AG04450 (cell line): Measurements from ENCODE around the gene CYP26C1. TPM values are rescaled to one million over a fixed set of nuclear protein-coding genes. Genes with fewer than 3 reads are reported as not detected.

Experiments
- CTCF ChIA-PET: fragments of 300-600, 350-600 bp; formaldehyde crosslinking; extraction: SDS; loops from one replicate; lab custom pipeline; 2022; ENCODE audit warnings: antibody characterized with exemption, inconsistent platforms; lab: Charles Lee
- POLR2A ChIA-PET: fragments of 350-600 bp; formaldehyde crosslinking; extraction: SDS; loops from one replicate; lab custom pipeline; 2021; ENCODE audit warnings: antibody characterized with exemption, inconsistent platforms; lab: Yijun Ruan, JAX
- DNase-seq: peaks from one replicate; pipeline ENCODE4 v3.0.0-alpha.2; 2011; ENCODE audit warnings: low read depth, low spot score
- H3K27ac ChIP-seq: one replicate; pipeline ENCODE4 v1.5.1; 2012; ENCODE audit warnings: low read depth, low read length, control low read depth
- H3K27me3 ChIP-seq: one replicate; pipeline ENCODE4 v1.6.0; 2012; ENCODE audit warnings: low read length; ENCODE audit not compliant: control insufficient read depth, insufficient read depth
- H3K4me3 ChIP-seq: 2 replicates; pipeline ENCODE4 v1.5.1; 2011; ENCODE audit warnings: mild to moderate bottlenecking, low read depth, low read length, control low read depth
- H3K9me3 ChIP-seq: 2 replicates; pipeline ENCODE4 v1.5.1; 2012; ENCODE audit warnings: low read length; ENCODE audit not compliant: control insufficient read depth, insufficient read depth
- polyA minus RNA-seq: library from RNA; depleted of rRNA, polyadenylated mRNA; stranded (reverse); fragments of >200 nt; gene quantifications from 2 replicates; pipeline ENCODE4 v1.2.3, GENCODE V29; 2011; rRNA and poly(A)+ RNA removed
- polyA plus RNA-seq: library from polyadenylated mRNA; depleted of rRNA; stranded (reverse); fragments of >200 nt; gene quantifications from 2 replicates; pipeline ENCODE4 v1.2.3, GENCODE V29; 2011; rRNA removed
- TF ChIP-seq, protein P1 (sequence below): IDR thresholded peaks from 2 replicates; pipeline ENCODE4 v1.5.1; 2011; ENCODE audit warnings: low read depth, low read length, control low read depth, inconsistent platforms

The CYP26C1 gene
- not detected in 2 replicates for polyA plus RNA-seq
- 0.05 TPM in 1 of 2 replicates, not detected in the other for polyA minus RNA-seq

DNA sequence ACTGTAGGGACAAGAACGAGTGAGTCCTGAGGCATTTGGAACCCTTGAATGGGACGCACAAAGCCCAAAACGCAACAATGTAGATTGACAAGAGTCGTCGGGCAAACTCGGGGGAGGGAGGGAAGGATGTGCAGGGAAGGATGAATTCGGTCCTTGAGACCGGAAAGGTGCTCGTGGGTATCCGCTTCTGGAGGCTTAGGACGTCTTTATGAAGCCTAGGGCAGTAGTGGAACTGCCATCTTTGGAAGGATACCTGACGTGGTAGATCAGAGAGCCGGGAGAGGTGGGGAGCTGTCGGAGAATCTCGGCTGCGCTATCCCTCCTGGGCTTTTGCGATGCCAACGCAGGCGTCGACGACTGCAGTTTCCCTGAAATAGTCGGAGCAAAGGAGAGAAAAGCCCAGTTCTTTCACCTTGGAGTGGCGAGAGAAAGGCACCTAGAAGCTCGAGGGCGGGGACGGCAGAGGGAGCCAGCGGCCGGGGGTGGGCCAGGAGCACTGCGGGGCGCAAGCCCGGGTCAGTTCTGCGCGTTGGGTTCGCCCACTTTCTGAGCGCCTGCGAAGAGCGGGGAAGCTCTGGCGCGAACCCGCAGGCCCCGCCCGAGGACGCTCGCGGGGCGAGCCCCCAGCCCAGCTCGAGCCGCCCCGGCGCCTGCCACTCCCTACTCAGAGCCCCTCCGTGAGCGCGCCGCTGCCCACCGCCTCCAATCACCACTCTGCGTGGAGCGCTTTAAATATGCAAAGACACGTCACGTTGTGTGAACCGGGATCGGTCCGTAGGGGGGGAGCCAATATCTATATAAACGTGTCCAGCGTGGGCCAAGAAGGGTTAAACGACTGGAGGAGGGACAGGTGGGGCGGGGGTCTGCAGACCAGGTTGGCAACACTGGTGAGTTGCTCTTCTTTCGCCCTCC is at the start of gene CYP26C1:
TSS of gene CYP26C1 (plus strand) at position 824 of the 912 bp plus-strand sequence. CDS start 466 bp downstream, outside the sequence.
- Histone ChIP-seq H3K27ac (no peak within 1 kb of the TSS), H3K27me3 (peaks cover 50% of the 10 kb centered on the region), H3K4me3 (no peak within 1 kb of the TSS), H3K9me3 (no peaks in the 10 kb centered on the region; the same call in 1 of the 2 replicates)
- ChIA-PET CTCF (no interaction called here), POLR2A (no interaction called here)
- DNase-seq: no peak
- TF ChIP-seq, protein P1, sequence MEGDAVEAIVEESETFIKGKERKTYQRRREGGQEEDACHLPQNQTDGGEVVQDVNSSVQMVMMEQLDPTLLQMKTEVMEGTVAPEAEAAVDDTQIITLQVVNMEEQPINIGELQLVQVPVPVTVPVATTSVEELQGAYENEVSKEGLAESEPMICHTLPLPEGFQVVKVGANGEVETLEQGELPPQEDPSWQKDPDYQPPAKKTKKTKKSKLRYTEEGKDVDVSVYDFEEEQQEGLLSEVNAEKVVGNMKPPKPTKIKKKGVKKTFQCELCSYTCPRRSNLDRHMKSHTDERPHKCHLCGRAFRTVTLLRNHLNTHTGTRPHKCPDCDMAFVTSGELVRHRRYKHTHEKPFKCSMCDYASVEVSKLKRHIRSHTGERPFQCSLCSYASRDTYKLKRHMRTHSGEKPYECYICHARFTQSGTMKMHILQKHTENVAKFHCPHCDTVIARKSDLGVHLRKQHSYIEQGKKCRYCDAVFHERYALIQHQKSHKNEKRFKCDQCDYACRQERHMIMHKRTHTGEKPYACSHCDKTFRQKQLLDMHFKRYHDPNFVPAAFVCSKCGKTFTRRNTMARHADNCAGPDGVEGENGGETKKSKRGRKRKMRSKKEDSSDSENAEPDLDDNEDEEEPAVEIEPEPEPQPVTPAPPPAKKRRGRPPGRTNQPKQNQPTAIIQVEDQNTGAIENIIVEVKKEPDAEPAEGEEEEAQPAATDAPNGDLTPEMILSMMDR: no peak

GRCh38 chr10:93015722-93016121 is 44.9 kb upstream of the CYP26C1 start:
- H3K27me3 ChIP-seq: no peaks in the 10 kb centered on the region
- CTCF ChIA-PET: interaction anchor here (2.6 kb wide), 1 partner anchor 10 kb away, joined by 15 read pairs; no protein-coding TSS in a partner anchor
- DNase-seq: no peak
- H3K27ac ChIP-seq: no peak overlapping the region
- no peaks in the 10 kb centered on the region for H3K9me3 ChIP-seq
- no peak overlapping the region for H3K4me3 ChIP-seq
- POLR2A ChIA-PET: no interaction called here
- TF ChIP-seq, protein P1: no peak

GRCh38 chr10:93023013-93023650 is 37.5 kb upstream of the CYP26C1 start:
- Histone ChIP-seq H3K4me3 (no peak overlapping the region), H3K9me3 (peaks cover 4% of the 10 kb centered on the region; the same call in 1 of the 2 replicates), H3K27me3 (no peaks in the 10 kb centered on the region), H3K27ac (no peak overlapping the region)
- ChIA-PET CTCF (interaction anchor here (0.7 to 3.3 kb wide), 5 partner anchors 10 to 57 kb away, joined by 3 to 21 read pairs (median 3); no protein-coding TSS in a partner anchor), POLR2A (no interaction called here)
- TF ChIP-seq, protein P1: no peak
- DNase-seq: no peak

- Histone ChIP-seq H3K27me3 (no peaks in the 10 kb centered on the region), H3K4me3 (no peak overlapping the region), H3K9me3 (peaks cover 4% of the 10 kb centered on the region; the same call in 1 of the 2 replicates), H3K27ac (no peak overlapping the region)
- DNase-seq: no peak
- TF ChIP-seq, protein P1: no peak
- CTCF ChIA-PET: no interaction called here
- POLR2A ChIA-PET: interaction anchor here (0.5 kb wide), 1 partner anchor 698 kb away, joined by 3 read pairs; no protein-coding TSS in a partner anchor
These were observed 34.5 kb upstream of the CYP26C1 start for GRCh38 chr10:93026072-93026471.
